ENCODE data around the gene USP31. TPM values are rescaled to one million over a fixed set of nuclear protein-coding genes. Genes with fewer than 3 reads are reported as not detected.

The USP31 gene
- total and polyA plus RNA-seq, 3 donors from 2014 or later: 23.3 to 73.6 (median 73.1) TPM

DNA sequence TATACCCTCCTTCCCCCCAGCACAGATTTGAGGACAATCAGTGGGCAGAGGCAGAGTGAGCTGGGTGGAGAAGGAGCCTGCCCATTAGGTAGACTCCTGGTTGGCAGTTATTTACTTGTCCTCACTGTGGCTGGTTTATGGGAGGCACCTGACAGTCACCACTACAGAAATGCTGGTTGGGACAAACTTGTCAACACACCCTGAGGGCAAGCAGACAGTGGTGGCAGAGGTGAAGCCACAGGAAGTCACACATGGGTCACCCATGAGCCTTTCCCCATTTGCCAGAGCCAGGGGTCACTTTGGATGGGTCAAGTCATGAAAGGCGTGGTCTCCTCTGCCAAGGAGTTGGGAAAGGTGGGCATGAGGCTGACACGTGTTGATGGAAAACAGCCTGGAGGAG lies 39.7 kb upstream of the USP31 start:
- Histone ChIP-seq H3K36me3 (ENCODE audit: low read depth, missing control alignments) (no peaks in the 10 kb centered on the region), H3K27me3 (no peaks in the 10 kb centered on the region), H3K27ac (no peak overlapping the region), H3K9me3 (no peaks in the 10 kb centered on the region), H3K4me3 (no peak overlapping the region), H3K4me1 (no peaks in the 10 kb centered on the region)
- DNase-seq: no peak
- intact Hi-C loops (cut with DNase I; ENCODE audit: low total_unique reads): loop anchor here (10.0 kb wide), 1 partner anchor 246 kb away; no protein-coding TSS in a partner anchor
- TF ChIP-seq, protein P1, sequence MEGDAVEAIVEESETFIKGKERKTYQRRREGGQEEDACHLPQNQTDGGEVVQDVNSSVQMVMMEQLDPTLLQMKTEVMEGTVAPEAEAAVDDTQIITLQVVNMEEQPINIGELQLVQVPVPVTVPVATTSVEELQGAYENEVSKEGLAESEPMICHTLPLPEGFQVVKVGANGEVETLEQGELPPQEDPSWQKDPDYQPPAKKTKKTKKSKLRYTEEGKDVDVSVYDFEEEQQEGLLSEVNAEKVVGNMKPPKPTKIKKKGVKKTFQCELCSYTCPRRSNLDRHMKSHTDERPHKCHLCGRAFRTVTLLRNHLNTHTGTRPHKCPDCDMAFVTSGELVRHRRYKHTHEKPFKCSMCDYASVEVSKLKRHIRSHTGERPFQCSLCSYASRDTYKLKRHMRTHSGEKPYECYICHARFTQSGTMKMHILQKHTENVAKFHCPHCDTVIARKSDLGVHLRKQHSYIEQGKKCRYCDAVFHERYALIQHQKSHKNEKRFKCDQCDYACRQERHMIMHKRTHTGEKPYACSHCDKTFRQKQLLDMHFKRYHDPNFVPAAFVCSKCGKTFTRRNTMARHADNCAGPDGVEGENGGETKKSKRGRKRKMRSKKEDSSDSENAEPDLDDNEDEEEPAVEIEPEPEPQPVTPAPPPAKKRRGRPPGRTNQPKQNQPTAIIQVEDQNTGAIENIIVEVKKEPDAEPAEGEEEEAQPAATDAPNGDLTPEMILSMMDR (IDR thresholded peaks at IDR 0.05): no peak
- no peak for TF ChIP-seq POLR2A (IDR thresholded peaks at IDR 0.05)
- 77 to 94% methylated on average over 2 of the region's 2 CpGs for WGBS, 2 donors

DNA sequence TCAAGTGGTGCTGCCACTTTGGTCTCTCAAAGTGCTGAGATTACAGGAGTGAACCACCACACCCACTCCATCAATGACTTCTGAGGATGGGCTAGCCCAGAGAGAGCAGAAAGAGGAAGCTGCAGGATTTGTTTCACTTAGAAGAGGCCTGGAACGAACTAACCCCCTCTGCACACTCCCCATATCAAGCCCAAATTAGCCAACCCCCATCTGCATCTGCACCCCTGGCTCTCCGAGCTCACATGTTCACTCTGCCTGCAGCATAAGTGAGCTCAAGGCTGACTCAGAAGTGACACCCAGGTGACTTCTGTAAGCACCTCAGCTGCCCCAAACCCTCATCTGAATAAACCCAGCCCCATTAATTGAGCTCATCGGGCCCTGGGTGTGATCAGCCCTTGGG lies 38.1 kb upstream of the USP31 start:
- H3K36me3 ChIP-seq (ENCODE audit: low read depth, missing control alignments): no peaks in the 10 kb centered on the region
- H3K27ac ChIP-seq: no peak overlapping the region
- 55 to 67% methylated on average over 3 of the region's 3 CpGs for WGBS, 2 donors
- H3K4me1 ChIP-seq: peaks cover 9% of the 10 kb centered on the region
- intact Hi-C loops (cut with DNase I; ENCODE audit: low total_unique reads): loop anchor here (10.0 kb wide), 1 partner anchor 247 kb away; no protein-coding TSS in a partner anchor
- TF ChIP-seq, protein P1 (IDR thresholded peaks at IDR 0.05): no peak
- no peak for TF ChIP-seq POLR2A (IDR thresholded peaks at IDR 0.05)
- H3K4me3 ChIP-seq: no peak overlapping the region
- no peaks in the 10 kb centered on the region for H3K27me3 ChIP-seq
- DNase-seq: no peak
- no peaks in the 10 kb centered on the region for H3K9me3 ChIP-seq

DNA sequence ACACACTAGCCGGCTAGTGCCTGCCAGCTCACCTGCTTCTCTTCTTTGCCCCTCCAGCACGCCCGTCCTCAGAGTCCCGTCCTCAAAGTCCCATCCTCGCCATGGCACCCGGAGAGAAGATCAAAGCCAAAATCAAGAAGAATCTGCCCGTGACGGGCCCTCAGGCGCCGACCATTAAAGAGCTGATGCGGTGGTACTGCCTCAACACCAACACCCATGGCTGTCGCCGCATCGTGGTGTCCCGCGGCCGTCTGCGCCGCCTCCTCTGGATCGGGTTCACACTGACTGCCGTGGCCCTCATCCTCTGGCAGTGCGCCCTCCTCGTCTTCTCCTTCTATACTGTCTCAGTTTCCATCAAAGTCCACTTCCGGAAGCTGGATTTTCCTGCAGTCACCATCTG lies 36.9 kb upstream of the USP31 start:
- Histone ChIP-seq H3K9me3 (no peaks in the 10 kb centered on the region), H3K36me3 (ENCODE audit: low read depth, missing control alignments) (no peaks in the 10 kb centered on the region), H3K4me3 (no peak overlapping the region), H3K4me1 (peaks cover 9% of the 10 kb centered on the region), H3K27ac (no peak overlapping the region), H3K27me3 (no peaks in the 10 kb centered on the region)
- DNase-seq: no peak
- TF ChIP-seq, protein P1 (IDR thresholded peaks at IDR 0.05): no peak
- TF ChIP-seq POLR2A (IDR thresholded peaks at IDR 0.05): no peak
- intact Hi-C loops (cut with DNase I; ENCODE audit: low total_unique reads): loop anchor here (10.0 kb wide), 1 partner anchor 249 kb away; no protein-coding TSS in a partner anchor
- 47 to 61% methylated on average over 24 of the region's 24 CpGs for WGBS, 2 donors

DNA sequence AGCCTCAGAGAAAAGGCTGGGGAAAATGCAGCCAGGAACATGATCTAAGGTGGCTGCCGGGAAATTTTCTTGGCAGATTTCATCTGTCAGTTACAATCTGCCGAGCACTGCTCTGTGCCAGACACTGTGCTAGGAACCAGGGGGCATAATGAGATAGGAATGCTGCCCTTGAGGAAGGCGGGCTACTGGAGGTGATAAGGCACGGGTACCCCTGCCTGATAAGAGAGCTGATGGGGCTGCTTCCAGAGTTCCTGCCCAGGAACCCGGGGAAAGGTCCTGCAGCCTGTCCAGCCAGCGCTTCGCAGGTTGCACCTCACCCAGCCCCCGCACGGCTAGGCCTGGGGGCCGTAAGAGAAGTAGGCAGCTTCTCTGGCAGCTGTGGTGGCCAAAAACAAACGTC lies 36.4 kb upstream of the USP31 start:
- no peak overlapping the region for H3K27ac ChIP-seq
- intact Hi-C loops (cut with DNase I; ENCODE audit: low total_unique reads): loop anchor here (10.0 kb wide), 1 partner anchor 249 kb away; no protein-coding TSS in a partner anchor
- no peak overlapping the region for H3K4me3 ChIP-seq
- no peaks in the 10 kb centered on the region for H3K9me3 ChIP-seq
- WGBS, 2 donors: 21 to 36% methylated on average over 11 of the region's 11 CpGs
- TF ChIP-seq, protein P1 (IDR thresholded peaks at IDR 0.05): no peak
- no peak for TF ChIP-seq POLR2A (IDR thresholded peaks at IDR 0.05)
- DNase-seq: no peak
- H3K4me1 ChIP-seq: peaks cover 9% of the 10 kb centered on the region
- H3K36me3 ChIP-seq (ENCODE audit: low read depth, missing control alignments): no peaks in the 10 kb centered on the region
- H3K27me3 ChIP-seq: no peaks in the 10 kb centered on the region

DNA sequence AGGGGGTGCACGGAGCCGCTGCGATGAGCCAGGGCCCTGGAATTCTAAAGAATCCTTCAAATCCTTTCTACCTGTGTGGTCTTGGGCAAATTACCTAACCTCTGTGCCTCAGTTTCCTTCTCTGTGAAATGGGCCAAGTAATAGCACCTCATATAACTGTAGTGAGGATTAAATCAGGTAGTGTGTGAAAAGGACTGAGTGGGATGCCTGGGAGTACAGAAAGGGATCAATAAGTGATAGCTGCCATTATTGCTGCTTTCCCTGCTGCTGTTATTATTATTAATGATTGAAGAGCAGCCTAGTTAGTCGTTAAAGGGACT lies 34.3 kb upstream of the USP31 start:
- peaks cover 9% of the 10 kb centered on the region for H3K4me1 ChIP-seq
- TF ChIP-seq POLR2A (IDR thresholded peaks at IDR 0.05): no peak
- TF ChIP-seq, protein P1 (IDR thresholded peaks at IDR 0.05): no peak
- no peaks in the 10 kb centered on the region for H3K27me3 ChIP-seq
- no peak for DNase-seq
- no peaks in the 10 kb centered on the region for H3K9me3 ChIP-seq
- intact Hi-C loops (cut with DNase I; ENCODE audit: low total_unique reads): loop anchor here (10.0 kb wide), 1 partner anchor 251 kb away; no protein-coding TSS in a partner anchor
- WGBS, 2 donors: 16 to 20% methylated on average over 4 of the region's 4 CpGs
- no peak overlapping the region for H3K27ac ChIP-seq
- no peaks in the 10 kb centered on the region for H3K36me3 ChIP-seq (ENCODE audit: low read depth, missing control alignments)
- H3K4me3 ChIP-seq: peak overlapping the region in 1 of 2 donors; percentile 51
